A549 (cell line): ENCODE measurements around the gene POLA1.

Experiments
- CHD2 ChIP-seq: fragments of 150-350 bp; IDR thresholded peaks from 2 replicates; pipeline ENCODE4 v1.6.1; 2014; ENCODE audit warnings: low read length; ENCODE audit not compliant: partially characterized antibody
- PHF8 ChIP-seq: fragments of 200-600 bp; sonication (generic); IDR thresholded peaks from 2 replicates; pipeline ENCODE4 v1.6.1; 2016; ENCODE audit warnings: low read depth, mild to moderate bottlenecking, antibody characterized with exemption, moderate library complexity, borderline replicate concordance

GRCh38 chrX:24918715-24919114, 225.0 kb downstream of the POLA1 start:
- no peak for TF ChIP-seq PHF8
- TF ChIP-seq CHD2 = no peak
